ENCODE results near the gene SOBP.

DNA sequence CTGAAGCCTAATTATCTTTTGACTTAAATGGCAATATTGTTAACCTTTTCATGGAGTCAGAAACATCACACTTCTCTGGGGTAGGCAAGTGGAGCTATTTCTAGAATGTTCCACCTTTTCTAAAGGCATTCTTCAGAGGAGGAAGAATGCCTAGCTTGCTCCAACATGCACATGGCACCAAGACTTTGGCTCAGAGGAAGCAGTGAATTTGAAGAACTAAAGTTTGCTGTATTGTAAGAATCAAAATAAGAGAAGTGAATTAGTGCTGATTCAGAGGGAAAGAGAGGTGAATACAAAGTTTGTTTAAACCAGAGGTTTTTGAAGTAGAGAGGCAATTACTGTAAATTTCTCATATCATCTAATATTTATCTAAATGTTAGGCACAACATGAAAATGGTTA, 92.2 kb downstream of the SOBP start:
- TF ChIP-seq GATA2 (IDR thresholded peaks at IDR 0.05; ENCODE audit: low read depth, low read length) (no peak), GATA3 (IDR thresholded peaks at IDR 0.05; ENCODE audit: low read depth, low read length) (no peak)

Data from SH-SY5Y (cell line).